Endothelial cell of umbilical vein (primary cell): ENCODE measurements around the gene ZNRF3. TPM values are rescaled to one million over a fixed set of nuclear protein-coding genes. Genes with fewer than 3 reads are reported as not detected.

Source experiments
- BruUV-seq: library from RNA; stranded (reverse); fragments of 400-500 nt; replicated peaks from 2 replicates; lab custom pipeline; 2021; lab: Mats Ljungman, UMichigan
- CTCF ChIA-PET: fragments of 300-600, 350-600 bp; sonication (Branson Sonifier 250); formaldehyde crosslinking; loops from one replicate; lab custom pipeline; 2021; ENCODE audit warnings: antibody characterized with exemption, inconsistent platforms; lab: Charles Lee
- POLR2A ChIA-PET: fragments of 300-600, 350-600 bp; sonication (Branson Sonifier 250); formaldehyde crosslinking; loops from one replicate; lab custom pipeline; 2021; ENCODE audit warnings: antibody characterized with exemption, inconsistent platforms; lab: Charles Lee
- DNase-seq: peaks from one replicate; pipeline ENCODE4 v3.0.0-alpha.2; 2011; ENCODE audit warnings: low read depth, low spot score
- FAIRE-seq: peaks from 2 replicates; lab custom pipeline; 2011; peaks lifted over from hg19 to GRCh38; lab: Jason Lieb, UNC
- H2AFZ ChIP-seq: 2 replicates; pipeline ENCODE4 v1.6.0; 2012; ENCODE audit warnings: low read depth, low read length, control low read depth, inconsistent platforms
- H3K27ac ChIP-seq: 2 replicates; pipeline ENCODE4 v1.5.1; 2011; ENCODE audit warnings: low read depth, mild to moderate bottlenecking, control low read depth, low read length, moderate library complexity; ENCODE audit not compliant: insufficient read depth
- H3K27me3 ChIP-seq, 2 experiments: 2 replicates each; pipeline versions ENCODE4 v1.6.0 to v1.6.1; 2011; ENCODE audit warnings: low read length in 2 of 2, mixed read lengths in 1 of 2; ENCODE audit not compliant: control insufficient read depth in 2 of 2, insufficient read depth in 2 of 2
- H3K36me3 ChIP-seq, 2 experiments: 2 replicates in 1 of 2; 3 replicates in 1 of 2; pipeline ENCODE4 v1.5.1; 2011; ENCODE audit warnings: low read length in 2 of 2, mild to moderate bottlenecking in 1 of 2, moderate library complexity in 1 of 2; ENCODE audit not compliant: control insufficient read depth in 2 of 2, insufficient read depth in 2 of 2; ENCODE audit errors: extremely low read depth in 1 of 2
- H3K4me1 ChIP-seq: 3 replicates; pipeline ENCODE4 v1.5.1; 2011; ENCODE audit warnings: mild to moderate bottlenecking, low read length; ENCODE audit not compliant: control insufficient read depth, insufficient read depth; ENCODE audit errors: extremely low read depth
- H3K4me2 ChIP-seq: 2 replicates; pipeline ENCODE4 v1.6.1; 2011; ENCODE audit warnings: low read length, control low read depth, mixed read lengths; ENCODE audit not compliant: insufficient read depth
- H3K4me3 ChIP-seq, 3 experiments: fragments of 200-600 bp in 1 of 3; sonication (generic), shearing (Covaris generic) in 1 of 3; replicated peaks in 1 of 3; 2 replicates each; pipeline ENCODE4 v1.5.1; 2011 to 2016; ENCODE audit warnings: control low read depth in 3 of 3, low read length in 3 of 3, mild to moderate bottlenecking in 2 of 3, inconsistent platforms in 1 of 3, low read depth in 1 of 3, moderate library complexity in 1 of 3; ENCODE audit not compliant: insufficient read depth in 1 of 3
- H3K79me2 ChIP-seq: 2 replicates; pipeline ENCODE4 v1.6.0; 2012; ENCODE audit warnings: low read length, inconsistent platforms; ENCODE audit not compliant: control insufficient read depth, insufficient read depth
- H3K9ac ChIP-seq: replicated peaks from 2 replicates; pipeline ENCODE3; 2011; ENCODE audit warnings: low read length, control low read depth; ENCODE audit not compliant: insufficient read depth; ENCODE audit errors: extremely low read depth
- H3K9me1 ChIP-seq: replicated peaks from 3 replicates; pipeline ENCODE4 v1.6.0; 2011; ENCODE audit warnings: mild to moderate bottlenecking, low read length; ENCODE audit not compliant: control insufficient read depth, insufficient read depth; ENCODE audit errors: extremely low read depth
- H3K9me3 ChIP-seq: replicated peaks from 2 replicates; pipeline ENCODE4 v1.5.1; 2012; ENCODE audit warnings: low read length, inconsistent platforms; ENCODE audit not compliant: control insufficient read depth, insufficient read depth
- H4K20me1 ChIP-seq: replicated peaks from 2 replicates; pipeline ENCODE3; 2011; ENCODE audit warnings: mild to moderate bottlenecking, low read length; ENCODE audit not compliant: control insufficient read depth, insufficient read depth; ENCODE audit errors: extremely low read depth
- EZH2 ChIP-seq: IDR thresholded peaks from 2 replicates; pipeline ENCODE4 v1.6.1; 2012; ENCODE audit warnings: borderline replicate concordance, low read depth, mild to moderate bottlenecking, moderate library complexity, low read length, inconsistent platforms; ENCODE audit not compliant: severe bottlenecking
- FOS ChIP-seq: IDR thresholded peaks from 2 replicates; pipeline ENCODE4 v1.6.1; 2011; ENCODE audit warnings: mild to moderate bottlenecking, low read length, moderate library complexity, borderline replicate concordance; ENCODE audit not compliant: insufficient read depth
- GATA2 ChIP-seq: IDR thresholded peaks from 2 replicates; pipeline ENCODE4 v1.7.0; 2011; ENCODE audit warnings: low read depth, mild to moderate bottlenecking, moderate library complexity, mixed read lengths, low read length; ENCODE audit not compliant: insufficient read length, insufficient read depth
- JUN ChIP-seq: IDR thresholded peaks from 2 replicates; pipeline ENCODE4 v1.6.1; 2011; ENCODE audit warnings: borderline replicate concordance, low read depth; ENCODE audit not compliant: insufficient read length, insufficient read depth
- MYC ChIP-seq: IDR thresholded peaks from one replicate; pipeline ENCODE4 v1.6.1; 2011; ENCODE audit warnings: mild to moderate bottlenecking, low read depth, low read length
- POLR2A ChIP-seq: IDR thresholded peaks from 2 replicates; pipeline ENCODE4 v1.6.1; 2012; ENCODE audit warnings: low read depth, mild to moderate bottlenecking, control low read depth, low read length
- POLR2AphosphoS5 ChIP-seq: IDR thresholded peaks from 2 replicates; pipeline ENCODE4 v1.6.1; 2012; ENCODE audit warnings: low read depth, mild to moderate bottlenecking, control low read depth, low read length, moderate library complexity; ENCODE audit not compliant: insufficient read depth
- dilution Hi-C: fragments of 300-500 bp; cut with MboI; formaldehyde crosslinking; loops from one replicate; pipeline ENCODE4 v1.15.0; 2019; ENCODE audit warnings: low sequenced_read_pairs; ENCODE audit not compliant: extremely low pct_ligation_motif_present
- intact Hi-C: fragments of 100-400 bp; cut with micrococcal nuclease; formaldehyde crosslinking; loops from one replicate; pipeline ENCODE4 v1.10.0; 2022
- polyA plus RNA-seq, 4 experiments: library from polyadenylated mRNA; depleted of rRNA in 3 of 4; stranded (reverse) in 3 of 4; unstranded in 1 of 4; fragments of >200 nt; gene quantifications; 2 replicates each; pipeline versions ENCODE4 v1.2.1 to v1.2.3, GENCODE V29; 2011 to 2012; ENCODE audit warnings: missing spikeins in 1 of 4
- total RNA-seq: library from RNA; stranded (reverse); gene quantifications from 2 replicates; pipeline ENCODE4 v1.2.3, GENCODE V29; 2021
- TF ChIP-seq, protein P1 (sequence below): IDR thresholded peaks from 2 replicates; pipeline ENCODE4 v1.6.1; 2011; ENCODE audit not compliant: insufficient read depth, insufficient read length
- TF ChIP-seq, protein P2 (sequence below), 2 donors: IDR thresholded peaks; 1 replicate in 1 of 2; 2 replicates in 1 of 2; pipeline ENCODE4 v1.5.1; 2011; ENCODE audit warnings: low read length in 2 of 2, mild to moderate bottlenecking in 2 of 2, moderate library complexity in 2 of 2, control low read depth in 1 of 2, inconsistent platforms in 1 of 2, low read depth in 1 of 2; ENCODE audit not compliant: insufficient read depth in 1 of 2; ENCODE audit errors: extremely low read depth in 1 of 2

The ZNRF3 gene
- total and polyA plus RNA-seq, 2 donors (not counting 3 experiments of a cell fraction or from before 2014, with no cell fraction given) = 2.7 to 5.2 TPM

DNA sequence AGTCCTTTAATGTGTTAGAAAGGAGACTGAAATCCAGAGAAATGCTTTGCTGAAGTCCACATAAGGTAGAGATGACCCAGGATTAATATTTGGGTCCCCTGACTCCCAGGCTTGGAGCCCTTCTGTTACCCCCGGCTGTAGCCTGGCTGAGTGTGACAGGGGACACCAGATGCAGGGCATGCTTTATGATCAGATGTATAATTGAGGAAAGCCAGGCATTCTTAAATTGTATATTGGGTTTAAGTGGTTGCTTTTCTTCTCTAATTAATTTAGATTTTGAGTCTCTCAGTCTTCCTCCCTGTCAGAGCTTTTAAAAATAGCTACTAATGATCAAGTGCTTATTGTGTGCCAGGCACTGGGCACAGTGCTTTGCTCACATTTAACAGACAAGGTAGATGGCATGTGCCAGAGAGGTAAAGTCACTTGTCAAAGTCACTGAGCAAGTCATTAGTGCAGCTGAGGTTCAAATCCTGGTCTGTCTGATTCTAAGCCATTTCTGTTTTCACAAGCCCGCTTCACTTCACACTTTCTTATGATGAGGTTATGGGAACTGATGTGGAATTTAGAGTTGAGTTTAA is 7.9 kb downstream of the ZNRF3 start:
- Histone ChIP-seq H4K20me1 (no peaks in the 10 kb centered on the region), H3K4me3 (no peak overlapping the region), H3K9ac (no peak overlapping the region), H3K4me2 (no peak overlapping the region), H3K79me2 (peaks cover 3% of the 10 kb centered on the region), H3K27ac (no peak overlapping the region), H3K9me1 (no peaks in the 10 kb centered on the region), H3K4me1 (no peaks in the 10 kb centered on the region), H3K27me3 (no peaks in the 10 kb centered on the region), H2AFZ (no peak overlapping the region), H3K9me3 (no peaks in the 10 kb centered on the region), H3K36me3 (no peaks in the 10 kb centered on the region)
- ChIA-PET CTCF (no interaction called here), POLR2A (no interaction called here)
- FAIRE-seq = no peak
- no TSS peak for BruUV-seq
- dilution Hi-C loops = no loop called here
- TF ChIP-seq, protein P1, sequence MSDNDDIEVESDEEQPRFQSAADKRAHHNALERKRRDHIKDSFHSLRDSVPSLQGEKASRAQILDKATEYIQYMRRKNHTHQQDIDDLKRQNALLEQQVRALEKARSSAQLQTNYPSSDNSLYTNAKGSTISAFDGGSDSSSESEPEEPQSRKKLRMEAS = no peak
- TF ChIP-seq, protein P2, sequence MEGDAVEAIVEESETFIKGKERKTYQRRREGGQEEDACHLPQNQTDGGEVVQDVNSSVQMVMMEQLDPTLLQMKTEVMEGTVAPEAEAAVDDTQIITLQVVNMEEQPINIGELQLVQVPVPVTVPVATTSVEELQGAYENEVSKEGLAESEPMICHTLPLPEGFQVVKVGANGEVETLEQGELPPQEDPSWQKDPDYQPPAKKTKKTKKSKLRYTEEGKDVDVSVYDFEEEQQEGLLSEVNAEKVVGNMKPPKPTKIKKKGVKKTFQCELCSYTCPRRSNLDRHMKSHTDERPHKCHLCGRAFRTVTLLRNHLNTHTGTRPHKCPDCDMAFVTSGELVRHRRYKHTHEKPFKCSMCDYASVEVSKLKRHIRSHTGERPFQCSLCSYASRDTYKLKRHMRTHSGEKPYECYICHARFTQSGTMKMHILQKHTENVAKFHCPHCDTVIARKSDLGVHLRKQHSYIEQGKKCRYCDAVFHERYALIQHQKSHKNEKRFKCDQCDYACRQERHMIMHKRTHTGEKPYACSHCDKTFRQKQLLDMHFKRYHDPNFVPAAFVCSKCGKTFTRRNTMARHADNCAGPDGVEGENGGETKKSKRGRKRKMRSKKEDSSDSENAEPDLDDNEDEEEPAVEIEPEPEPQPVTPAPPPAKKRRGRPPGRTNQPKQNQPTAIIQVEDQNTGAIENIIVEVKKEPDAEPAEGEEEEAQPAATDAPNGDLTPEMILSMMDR (IDR thresholded peaks at IDR 0.05; ENCODE audit: extremely low read depth in 1 of 2, insufficient read depth in 1 of 2, low read depth in 1 of 2, low read length in 2 of 2) = no peak
- TF ChIP-seq POLR2A = no peak
- no peak for TF ChIP-seq POLR2AphosphoS5
- TF ChIP-seq JUN = no peak
- no peak for TF ChIP-seq MYC
- no peak for TF ChIP-seq EZH2
- no peak for TF ChIP-seq GATA2
- no peak for TF ChIP-seq FOS
- intact Hi-C loops = no loop called here
- DNase-seq = no peak
